ENCODE results near the gene RNASE8.

DNA sequence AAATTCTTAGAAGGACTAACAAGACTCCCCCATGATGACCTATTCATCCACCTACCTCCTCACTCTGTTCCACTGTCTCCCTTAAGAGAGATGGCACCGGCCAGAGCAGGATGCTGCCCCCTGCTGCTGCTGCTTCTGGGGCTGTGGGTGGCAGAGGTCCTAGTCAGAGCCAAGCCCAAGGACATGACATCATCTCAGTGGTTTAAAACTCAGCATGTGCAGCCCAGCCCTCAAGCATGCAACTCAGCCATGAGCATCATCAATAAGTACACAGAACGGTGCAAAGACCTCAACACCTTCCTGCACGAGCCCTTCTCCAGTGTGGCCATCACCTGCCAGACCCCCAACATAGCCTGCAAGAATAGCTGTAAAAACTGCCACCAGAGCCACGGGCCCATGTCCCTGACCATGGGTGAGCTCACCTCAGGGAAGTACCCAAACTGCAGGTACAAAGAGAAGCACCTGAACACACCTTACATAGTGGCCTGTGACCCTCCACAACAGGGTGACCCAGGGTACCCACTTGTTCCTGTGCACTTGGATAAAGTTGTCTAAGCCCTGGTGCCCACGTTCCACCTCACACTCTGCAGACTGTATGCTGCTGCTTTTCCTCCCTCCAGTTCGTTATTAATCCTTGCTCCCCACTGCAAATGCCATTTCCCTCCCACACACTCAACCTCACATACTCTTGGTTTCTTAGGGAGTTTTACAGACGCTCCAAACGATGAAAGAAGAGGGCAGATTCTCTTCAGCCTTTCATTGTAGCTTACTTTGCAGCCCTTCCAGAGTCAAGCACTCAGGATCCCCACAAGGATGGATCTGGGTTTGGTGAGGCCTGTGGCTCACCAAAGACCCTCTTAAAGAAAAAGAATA is at the start of gene RNASE8:
- TF ChIP-seq, protein P1, sequence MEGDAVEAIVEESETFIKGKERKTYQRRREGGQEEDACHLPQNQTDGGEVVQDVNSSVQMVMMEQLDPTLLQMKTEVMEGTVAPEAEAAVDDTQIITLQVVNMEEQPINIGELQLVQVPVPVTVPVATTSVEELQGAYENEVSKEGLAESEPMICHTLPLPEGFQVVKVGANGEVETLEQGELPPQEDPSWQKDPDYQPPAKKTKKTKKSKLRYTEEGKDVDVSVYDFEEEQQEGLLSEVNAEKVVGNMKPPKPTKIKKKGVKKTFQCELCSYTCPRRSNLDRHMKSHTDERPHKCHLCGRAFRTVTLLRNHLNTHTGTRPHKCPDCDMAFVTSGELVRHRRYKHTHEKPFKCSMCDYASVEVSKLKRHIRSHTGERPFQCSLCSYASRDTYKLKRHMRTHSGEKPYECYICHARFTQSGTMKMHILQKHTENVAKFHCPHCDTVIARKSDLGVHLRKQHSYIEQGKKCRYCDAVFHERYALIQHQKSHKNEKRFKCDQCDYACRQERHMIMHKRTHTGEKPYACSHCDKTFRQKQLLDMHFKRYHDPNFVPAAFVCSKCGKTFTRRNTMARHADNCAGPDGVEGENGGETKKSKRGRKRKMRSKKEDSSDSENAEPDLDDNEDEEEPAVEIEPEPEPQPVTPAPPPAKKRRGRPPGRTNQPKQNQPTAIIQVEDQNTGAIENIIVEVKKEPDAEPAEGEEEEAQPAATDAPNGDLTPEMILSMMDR (IDR thresholded peaks at IDR 0.05): no peak
- no peak for TF ChIP-seq EZH2 (IDR thresholded peaks at IDR 0.05)

Data from neural progenitor cell (in vitro differentiated cells).